Measurements from ENCODE around the gene CA7. TPM values are rescaled to one million over a fixed set of nuclear protein-coding genes. Genes with fewer than 3 reads are reported as not detected.

The CA7 gene
- not detected for total RNA-seq

DNA sequence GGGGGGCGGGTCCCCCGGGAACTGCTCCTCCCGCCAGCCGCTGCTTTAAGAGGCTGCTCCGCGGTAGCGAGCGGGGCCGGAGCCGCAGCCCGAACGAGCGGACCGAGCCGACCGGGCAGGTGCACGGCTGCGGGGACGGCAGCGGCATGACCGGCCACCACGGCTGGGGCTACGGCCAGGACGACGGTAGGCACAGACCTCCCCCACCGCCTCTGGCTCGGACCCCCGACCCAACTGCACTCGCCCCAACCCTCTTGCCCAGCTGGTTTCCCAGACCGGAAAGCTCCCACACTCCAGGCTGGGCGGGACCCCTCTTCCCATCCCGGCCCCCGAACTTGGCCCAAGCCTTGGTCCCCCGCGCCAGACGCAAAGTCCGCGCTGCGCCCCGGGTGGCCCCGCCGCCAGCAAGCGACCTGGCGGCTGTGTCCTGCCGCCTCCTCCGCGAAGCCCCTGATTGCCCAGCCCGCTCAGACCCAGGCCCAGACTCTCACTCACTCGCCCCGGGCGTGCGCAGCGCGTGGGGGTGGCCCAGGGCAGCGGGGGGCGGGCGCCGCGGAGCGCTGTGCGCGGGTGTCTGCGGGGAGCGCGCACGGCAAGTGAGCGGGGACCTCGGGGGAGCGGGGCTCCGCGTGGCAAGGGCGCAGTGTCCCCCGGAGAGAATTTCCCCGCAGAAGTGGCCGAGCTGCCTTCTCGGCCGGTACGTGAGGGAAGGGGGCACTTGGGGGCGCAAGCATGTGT, at the start of gene CA7:
Gene CA7, plus strand, starts transcription at position 73 of the 738 bp plus-strand sequence. Its CDS starts 74 bp downstream, at position 147.
- ATAC-seq (peak; percentile 49), DNase-seq (no peak)
- no peak for TF ChIP-seq CTCF (IDR thresholded peaks at IDR 0.05)
- no peak for TF ChIP-seq POLR2A (IDR thresholded peaks at IDR 0.05)
- Histone ChIP-seq H3K4me3 (peak within 1 kb of the TSS in 1 of 2 donors; percentile 31), H3K27me3 (peaks cover 0 to 15% of the 10 kb centered on the region in 2 donors), H3K36me3 (replicated peaks in 1 of 2; ENCODE audit: insufficient read depth in 1 of 2, low read depth in 2 of 2) (no peaks in the 10 kb centered on the region), H3K4me1 (peaks cover 15% of the 10 kb centered on the region), H3K9me3 (no peaks in the 10 kb centered on the region), H3K27ac (no peak within 1 kb of the TSS)
- intact Hi-C loops (cut with DNase I), result no loop called here
- 0% methylated on average over 1 to 70 of the region's 79 CpGs for WGBS, 2 donors

- Histone ChIP-seq H3K9me3 (no peaks in the 10 kb centered on the region), H3K27me3 (no peaks in the 10 kb centered on the region), H3K4me3 (no peak overlapping the region), H3K4me1 (no peaks in the 10 kb centered on the region), H3K36me3 (replicated peaks in 1 of 2; ENCODE audit: insufficient read depth in 1 of 2, low read depth in 2 of 2) (no peaks in the 10 kb centered on the region), H3K27ac (no peak overlapping the region)
- DNase-seq (no peak), ATAC-seq (no peak)
- WGBS, 2 donors, result 80 to 95% methylated on average over 2 of the region's 2 CpGs
- TF ChIP-seq POLR2A (IDR thresholded peaks at IDR 0.05) (no peak), CTCF (IDR thresholded peaks at IDR 0.05) (no peak)
- intact Hi-C loops (cut with DNase I), result no loop called here
Measured at GRCh38 chr16:66798161-66798560, 46.1 kb upstream of the CA7 start.

DNA sequence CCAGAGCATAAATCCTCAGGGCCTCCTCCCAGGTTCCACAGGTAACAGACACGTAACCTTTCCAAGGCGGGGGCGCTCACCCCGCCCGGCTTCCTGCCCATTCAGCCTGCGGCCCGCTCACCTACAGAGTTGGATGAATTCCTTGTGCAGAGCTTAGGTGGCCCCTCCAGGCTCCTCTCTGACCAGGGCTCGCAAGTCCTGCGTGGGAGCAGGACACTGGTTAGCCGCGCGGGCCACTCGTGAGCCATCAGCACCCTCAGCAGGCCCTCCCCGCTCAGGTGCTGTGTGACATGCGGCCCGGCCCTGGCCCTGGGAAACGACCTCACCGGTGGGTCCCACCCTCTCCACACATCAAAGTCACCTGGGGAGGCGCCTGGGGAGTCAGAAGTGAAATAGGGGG, 43.4 kb upstream of the CA7 start:
- ATAC-seq (no peak), DNase-seq (no peak)
- peaks cover 0 to 15% of the 10 kb centered on the region in 2 donors for H3K36me3 ChIP-seq (replicated peaks in 1 of 2; ENCODE audit: insufficient read depth in 1 of 2, low read depth in 2 of 2)
- H3K4me3 ChIP-seq, result no peak overlapping the region
- intact Hi-C loops (cut with DNase I), result no loop called here
- H3K4me1 ChIP-seq, result no peaks in the 10 kb centered on the region
- H3K27ac ChIP-seq, result no peak overlapping the region
- no peaks in the 10 kb centered on the region for H3K9me3 ChIP-seq
- no peak for TF ChIP-seq POLR2A (IDR thresholded peaks at IDR 0.05)
- no peak for TF ChIP-seq CTCF (IDR thresholded peaks at IDR 0.05)
- WGBS, 2 donors, result 87 to 96% methylated on average over 7 to 14 of the region's 19 CpGs
- no peaks in the 10 kb centered on the region for H3K27me3 ChIP-seq

DNA sequence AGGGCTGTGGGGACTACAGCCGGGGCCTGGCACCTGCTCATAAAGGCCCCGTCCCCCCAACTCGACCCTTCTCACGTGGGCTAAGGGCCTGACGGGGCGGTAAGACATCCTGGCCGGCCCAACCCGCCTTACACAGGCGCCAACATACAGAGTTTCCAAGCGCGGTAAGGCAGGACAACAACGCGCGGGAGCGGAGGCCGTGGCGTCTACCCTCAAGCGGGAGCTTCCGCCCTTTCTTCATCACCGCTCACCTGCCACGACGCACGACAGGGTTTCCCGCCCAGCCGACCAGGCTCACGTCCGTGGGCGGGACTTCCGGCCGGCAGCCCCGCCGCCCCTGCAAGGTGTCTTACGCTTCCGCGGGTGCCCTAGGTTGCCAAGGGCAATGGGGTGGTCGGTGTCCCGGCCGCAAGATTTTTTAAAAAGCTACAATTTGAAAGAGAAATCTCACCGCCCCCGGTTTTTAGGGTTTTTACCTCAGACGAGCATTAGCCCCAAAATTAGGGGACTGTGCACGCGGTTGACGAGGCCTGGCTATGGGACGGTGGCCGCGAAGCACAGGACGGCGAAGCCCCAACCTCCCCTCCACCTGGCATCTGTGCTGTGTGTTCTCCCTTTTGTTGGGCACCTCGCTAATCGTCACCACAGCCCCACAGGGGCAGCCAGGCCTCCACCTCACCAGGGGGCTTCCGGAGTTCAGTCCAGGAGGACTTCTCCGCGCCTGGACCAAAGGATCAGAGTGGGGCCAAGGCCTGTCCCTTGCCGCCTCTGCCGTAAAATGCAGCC, 42.7 kb upstream of the CA7 start, which contains the start of gene TERB1:
Gene TERB1, minus strand, starts transcription at position 265 of the 786 bp plus-strand sequence. CDS start 4,786 bp downstream, outside the sequence.
- H3K4me3 ChIP-seq, result no peak within 1 kb of the TSS
- ATAC-seq (no peak), DNase-seq (no peak)
- peaks cover 0 to 15% of the 10 kb centered on the region in 2 donors for H3K36me3 ChIP-seq (replicated peaks in 1 of 2; ENCODE audit: insufficient read depth in 1 of 2, low read depth in 2 of 2)
- no peaks in the 10 kb centered on the region for H3K4me1 ChIP-seq
- H3K27me3 ChIP-seq, result no peaks in the 10 kb centered on the region
- TF ChIP-seq CTCF (IDR thresholded peaks at IDR 0.05) (no peak), POLR2A (IDR thresholded peaks at IDR 0.05) (no peak)
- WGBS, 2 donors, result 92 to 95% methylated on average over 46 to 55 of the region's 56 CpGs
- no peak within 1 kb of the TSS for H3K27ac ChIP-seq
- no peaks in the 10 kb centered on the region for H3K9me3 ChIP-seq
- intact Hi-C loops (cut with DNase I), result no loop called here
